LNCAP (cell line): Measurements from ENCODE around the gene ANP32A.

Experiments used
- TF ChIP-seq, protein P1 (sequence below): fragments of 450-650 bp; IDR thresholded peaks from 2 replicates; pipeline ENCODE4 v1.5.1; 2017; ENCODE audit warnings: mild to moderate bottlenecking

Gene ANP32A

DNA sequence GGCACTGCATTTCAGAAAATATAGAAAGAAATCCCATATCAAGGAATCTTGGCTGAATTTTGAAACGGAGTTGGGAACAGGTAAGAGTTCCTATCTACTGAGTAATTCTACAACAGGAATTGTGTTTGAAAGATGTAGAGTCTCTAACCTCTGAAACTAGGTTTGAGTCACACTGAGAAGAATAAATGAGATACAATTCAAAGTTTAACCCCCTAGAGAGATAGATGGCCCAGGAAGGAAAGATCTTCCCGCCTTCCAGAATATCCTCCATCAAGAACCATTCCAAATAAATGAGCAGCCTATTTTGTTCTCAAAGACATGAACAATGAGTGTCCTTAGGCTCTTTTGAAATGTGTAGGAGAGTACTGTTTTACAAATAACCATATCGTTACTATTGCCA, 2.9 kb upstream of the ANP32A start:
- TF ChIP-seq, protein P1, sequence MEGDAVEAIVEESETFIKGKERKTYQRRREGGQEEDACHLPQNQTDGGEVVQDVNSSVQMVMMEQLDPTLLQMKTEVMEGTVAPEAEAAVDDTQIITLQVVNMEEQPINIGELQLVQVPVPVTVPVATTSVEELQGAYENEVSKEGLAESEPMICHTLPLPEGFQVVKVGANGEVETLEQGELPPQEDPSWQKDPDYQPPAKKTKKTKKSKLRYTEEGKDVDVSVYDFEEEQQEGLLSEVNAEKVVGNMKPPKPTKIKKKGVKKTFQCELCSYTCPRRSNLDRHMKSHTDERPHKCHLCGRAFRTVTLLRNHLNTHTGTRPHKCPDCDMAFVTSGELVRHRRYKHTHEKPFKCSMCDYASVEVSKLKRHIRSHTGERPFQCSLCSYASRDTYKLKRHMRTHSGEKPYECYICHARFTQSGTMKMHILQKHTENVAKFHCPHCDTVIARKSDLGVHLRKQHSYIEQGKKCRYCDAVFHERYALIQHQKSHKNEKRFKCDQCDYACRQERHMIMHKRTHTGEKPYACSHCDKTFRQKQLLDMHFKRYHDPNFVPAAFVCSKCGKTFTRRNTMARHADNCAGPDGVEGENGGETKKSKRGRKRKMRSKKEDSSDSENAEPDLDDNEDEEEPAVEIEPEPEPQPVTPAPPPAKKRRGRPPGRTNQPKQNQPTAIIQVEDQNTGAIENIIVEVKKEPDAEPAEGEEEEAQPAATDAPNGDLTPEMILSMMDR = no peak

DNA sequence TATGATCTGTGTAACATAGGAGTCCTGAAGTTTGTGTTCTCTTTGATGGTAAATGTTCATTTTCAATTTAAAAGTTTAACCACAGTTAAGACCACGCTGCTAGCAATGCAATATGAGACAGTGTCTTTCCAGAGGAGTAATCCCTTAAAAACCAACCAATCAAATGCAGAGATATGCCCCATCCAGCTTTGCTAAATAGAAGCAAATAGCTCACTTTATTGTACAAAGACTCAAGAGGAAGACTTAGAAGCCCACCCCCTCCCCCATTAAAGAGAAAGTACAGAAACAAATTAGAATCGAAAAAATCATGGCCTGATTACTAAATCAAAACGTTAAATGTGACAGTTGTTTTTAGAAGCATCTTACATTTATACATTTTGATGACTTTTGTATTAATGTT, 2.1 kb upstream of the ANP32A start:
- TF ChIP-seq, protein P1 = no peak

DNA sequence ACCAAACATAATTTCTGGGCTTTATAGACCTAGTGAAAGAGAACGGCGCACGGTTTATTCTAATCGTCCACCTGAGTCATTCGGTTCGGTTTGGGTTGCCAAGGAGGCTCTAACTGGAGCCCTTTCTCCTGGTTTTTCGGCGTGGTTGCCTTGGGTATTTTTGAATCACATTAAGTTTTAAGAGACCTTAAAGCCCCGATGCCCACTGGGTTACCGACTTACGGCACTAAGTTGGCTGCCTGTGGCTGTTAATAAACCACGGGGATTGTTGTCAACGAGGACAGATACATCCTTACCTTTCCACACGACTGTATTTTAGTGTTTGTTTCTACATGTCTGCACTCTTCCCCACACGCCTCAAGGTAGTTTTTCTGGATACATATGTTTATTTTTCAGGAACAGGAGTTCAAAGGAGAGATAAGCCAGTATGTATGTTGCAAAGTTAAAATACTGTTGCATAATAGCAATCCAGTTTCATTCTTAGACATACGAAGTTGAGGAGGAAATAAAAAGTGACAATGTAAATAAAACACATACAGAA, 1.2 kb upstream of the ANP32A start:
- TF ChIP-seq, protein P1 = no peak

GRCh38 chr15:68821190-68821840, 620 bp upstream of the ANP32A start:
- TF ChIP-seq, protein P1 = no peak

GRCh38 chr15:68819495-68820294, 1.0 kb downstream of the ANP32A start:
- TF ChIP-seq, protein P1 = no peak

GRCh38 chr15:68818769-68819494, 1.8 kb downstream of the ANP32A start:
- TF ChIP-seq, protein P1 = no peak

DNA sequence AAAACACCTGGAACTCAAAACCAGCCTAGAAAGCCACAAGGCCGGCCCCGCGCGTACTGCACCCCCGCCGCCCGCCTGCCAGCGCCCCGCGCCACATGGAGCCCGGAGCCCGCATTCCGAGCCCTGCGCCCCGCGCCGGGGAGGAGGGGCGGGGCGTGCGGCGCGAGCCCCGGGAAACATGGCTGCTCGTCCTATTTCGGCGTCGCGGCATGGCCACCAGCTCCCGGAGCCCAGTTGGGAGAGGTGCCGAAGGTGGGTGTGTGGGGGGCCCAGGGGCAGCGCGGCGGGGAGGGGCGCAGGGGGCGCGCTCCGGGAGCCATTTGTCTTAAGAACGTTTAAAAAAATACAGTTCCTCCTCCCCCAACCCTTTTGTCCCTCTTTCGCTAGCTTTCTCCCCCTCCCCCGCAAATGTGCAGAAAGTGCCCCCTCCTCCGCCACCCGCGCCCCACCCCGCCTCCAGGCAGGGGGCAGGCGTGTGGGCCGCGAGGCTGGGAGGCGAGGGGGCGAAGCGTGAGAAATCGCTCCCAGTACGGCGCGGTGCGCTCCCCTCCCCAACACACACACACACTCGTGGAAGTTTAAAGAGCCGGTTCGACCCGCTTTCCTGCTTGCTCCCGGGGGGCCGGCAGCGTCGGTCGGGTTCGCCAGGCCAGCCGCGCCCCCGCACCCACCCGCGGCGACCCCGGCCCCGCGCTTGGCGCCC, 2.5 kb downstream of the ANP32A start:
- TF ChIP-seq, protein P1 = no peak
